Tongue (tissue), 2 donors: ENCODE data around the gene FHL1. TPM values are rescaled to one million over a fixed set of nuclear protein-coding genes. Genes with fewer than 3 reads are reported as not detected.
"Not testable (repeated sequence)": the region's sequence is repeated elsewhere in the genome, so short reads cannot be mapped to it uniquely, and the experiment has no call there.

Experiments
- DNase-seq: peaks from one replicate; pipeline ENCODE4 v3.0.0-alpha.2; 2015
- total RNA-seq: library from RNA; depleted of rRNA; stranded (reverse); fragments of >200 nt; gene quantifications from one replicate; pipeline ENCODE4 v1.2.3, GENCODE V29; 2014

Gene FHL1
- 2,906 TPM for total RNA-seq

GRCh38 chrX:136147315-136147901 is at the start of gene FHL1:
FHL1 (plus strand) TSS chrX:136147533.
- DNase-seq: peak; percentile 75

GRCh38 chrX:136097871-136098805 is 49.2 kb upstream of the FHL1 start:
- DNase-seq: no peak

GRCh38 chrX:136104936-136105335 is 42.4 kb upstream of the FHL1 start:
- no peak for DNase-seq

GRCh38 chrX:136106920-136107528 is 40.3 kb upstream of the FHL1 start:
- DNase-seq: no peak

- not testable (repeated sequence) for DNase-seq
Measured at GRCh38 chrX:136108905-136109304, 38.4 kb upstream of the FHL1 start.

- DNase-seq: no peak
Measured at GRCh38 chrX:136112286-136112685, 35.0 kb upstream of the FHL1 start.

- no peak for DNase-seq
Measured at GRCh38 chrX:136112778-136113177, 34.6 kb upstream of the FHL1 start.

- peak; percentile 2 for DNase-seq
Measured at GRCh38 chrX:136115126-136115903, 32.0 kb upstream of the FHL1 start.

- DNase-seq: no peak
Measured at GRCh38 chrX:136115904-136116297, 31.4 kb upstream of the FHL1 start.

GRCh38 chrX:136121788-136122187 is 25.5 kb upstream of the FHL1 start:
- DNase-seq: no peak

- no peak for DNase-seq
Measured at GRCh38 chrX:136122207-136122606, 25.1 kb upstream of the FHL1 start.

- no peak for DNase-seq
Measured at GRCh38 chrX:136125106-136125505, 22.2 kb upstream of the FHL1 start.

- no peak for DNase-seq
Measured at GRCh38 chrX:136126371-136126770, 21.0 kb upstream of the FHL1 start.

GRCh38 chrX:136126872-136127406 is 20.4 kb upstream of the FHL1 start:
- DNase-seq: no peak

GRCh38 chrX:136128743-136129142 is 18.6 kb upstream of the FHL1 start:
- DNase-seq: no peak

- DNase-seq: no peak
Measured at GRCh38 chrX:136130931-136131833, 16.2 kb upstream of the FHL1 start.

- no peak for DNase-seq
Measured at GRCh38 chrX:136138939-136139338, 8.4 kb upstream of the FHL1 start.

- no peak for DNase-seq
Measured at GRCh38 chrX:136141569-136141968, 5.8 kb upstream of the FHL1 start.

- no peak for DNase-seq
Measured at GRCh38 chrX:136142592-136142991, 4.7 kb upstream of the FHL1 start.

GRCh38 chrX:136143711-136144110 is 3.6 kb upstream of the FHL1 start:
- DNase-seq: no peak
